Epidermal melanocyte (primary cell): ENCODE data around the gene DOCK11.

Source experiments
- DNase-seq: peaks from one replicate; pipeline ENCODE4 v3.0.0; 2011; ENCODE audit warnings: low spot score; ENCODE audit not compliant: insufficient read length

DOCK11 gene

DNA sequence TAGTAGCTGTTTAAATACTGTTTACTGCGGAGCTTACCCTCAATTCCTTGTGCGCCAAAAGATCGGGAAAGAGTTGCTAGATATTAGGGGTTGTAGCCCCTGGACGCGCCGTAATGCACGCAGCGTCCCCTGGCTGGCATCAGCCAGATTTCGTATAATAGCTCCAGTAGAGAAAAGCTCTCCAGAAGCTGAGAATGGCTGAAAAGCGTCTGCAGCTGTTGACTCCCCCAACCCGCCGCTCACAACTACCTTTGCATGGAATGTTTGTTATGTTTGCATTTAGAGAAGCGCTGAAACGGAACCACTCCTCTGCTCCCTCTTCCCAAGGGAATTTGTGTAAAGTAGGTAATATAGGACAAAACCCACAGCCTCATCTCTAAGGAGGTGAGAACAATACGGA lies 3.7 kb downstream of the DOCK11 start:
- no peak for DNase-seq

DNA sequence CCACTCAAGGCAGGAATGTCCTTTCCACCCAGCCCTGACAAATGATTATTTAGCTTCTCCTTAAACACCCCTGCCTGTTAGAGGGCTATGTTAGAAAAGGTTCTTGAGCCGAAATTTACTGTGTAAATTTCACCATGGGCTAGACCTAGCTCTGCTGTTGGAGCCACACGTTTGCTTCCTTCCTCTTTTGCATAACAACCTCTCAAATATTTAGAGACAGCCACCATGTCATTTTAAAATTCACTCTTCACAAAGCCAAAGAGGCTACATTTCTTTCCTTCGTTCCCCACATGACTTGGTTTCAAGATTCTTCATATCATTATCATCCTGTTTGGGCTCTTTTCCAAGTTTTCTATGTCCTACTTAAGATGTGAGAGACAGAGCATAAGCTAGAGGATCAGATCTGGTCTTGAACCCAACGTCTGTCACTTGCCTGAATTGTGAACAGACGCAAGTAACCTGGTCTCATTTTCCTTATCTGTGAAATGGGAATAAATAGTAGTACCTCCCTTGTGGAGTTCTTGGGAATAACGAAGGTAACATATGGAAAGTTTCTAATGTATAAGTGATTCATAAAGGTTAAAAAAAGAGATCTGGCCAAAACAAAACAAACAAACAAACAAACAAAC lies 6.7 kb downstream of the DOCK11 start:
- no peak for DNase-seq

DNA sequence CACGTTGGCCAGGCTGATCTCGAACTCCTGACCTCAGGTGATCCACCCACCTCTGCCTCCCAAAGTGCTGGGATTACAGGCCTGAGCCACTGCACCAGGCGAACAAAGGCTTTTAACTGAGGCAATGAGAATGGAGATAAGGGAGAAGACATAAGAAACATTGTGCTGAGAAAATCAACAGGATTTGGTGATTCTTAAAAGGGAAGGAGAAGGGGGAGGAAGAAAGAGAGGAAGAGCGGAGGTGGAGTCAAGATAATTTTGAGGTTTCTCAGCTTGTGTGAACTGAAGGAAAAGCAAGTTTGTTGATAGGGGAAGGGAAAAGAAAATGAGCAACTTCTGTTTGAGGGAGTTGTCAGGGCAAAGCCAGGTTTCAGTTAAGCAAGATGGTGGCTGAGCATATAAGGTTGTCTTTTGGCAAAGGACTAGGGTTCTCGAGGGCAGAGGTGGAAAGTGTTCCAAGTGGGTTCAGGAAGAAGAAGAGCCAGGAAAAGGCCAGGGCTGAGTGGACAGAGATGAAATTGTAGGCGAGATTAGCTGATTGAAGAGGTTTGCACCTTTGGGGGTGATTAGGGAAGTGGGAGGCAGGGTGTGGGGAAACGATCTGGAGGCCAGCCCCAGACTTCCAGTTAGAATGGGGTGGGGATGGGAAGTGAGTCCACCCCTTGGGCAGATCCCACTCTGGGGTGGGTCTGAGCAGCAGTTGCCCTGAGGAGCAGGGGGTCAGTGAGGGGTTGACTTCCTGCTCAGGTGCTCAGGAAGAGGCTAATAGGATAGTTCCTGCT lies 7.8 kb downstream of the DOCK11 start:
- no peak for DNase-seq

DNA sequence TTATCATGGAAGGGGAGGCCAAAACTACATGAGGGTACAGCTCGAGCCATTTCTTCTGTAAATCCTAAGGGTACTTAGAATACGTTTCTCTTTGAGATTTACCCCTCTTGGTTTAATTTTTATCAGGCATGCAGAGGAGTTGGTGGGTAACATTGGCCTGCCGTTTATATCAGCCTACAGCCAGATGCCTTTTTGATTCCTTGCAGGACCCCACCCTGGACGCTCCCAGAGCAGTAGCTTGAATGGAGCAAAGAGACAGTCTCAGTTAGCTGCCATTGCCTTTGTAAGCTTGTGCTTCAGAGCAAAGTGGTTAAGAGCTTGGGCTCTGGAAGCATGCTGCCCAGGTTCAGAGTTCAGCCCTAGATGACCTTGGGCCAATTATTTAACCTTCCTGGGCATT lies 9.0 kb downstream of the DOCK11 start:
- DNase-seq: no peak

DNA sequence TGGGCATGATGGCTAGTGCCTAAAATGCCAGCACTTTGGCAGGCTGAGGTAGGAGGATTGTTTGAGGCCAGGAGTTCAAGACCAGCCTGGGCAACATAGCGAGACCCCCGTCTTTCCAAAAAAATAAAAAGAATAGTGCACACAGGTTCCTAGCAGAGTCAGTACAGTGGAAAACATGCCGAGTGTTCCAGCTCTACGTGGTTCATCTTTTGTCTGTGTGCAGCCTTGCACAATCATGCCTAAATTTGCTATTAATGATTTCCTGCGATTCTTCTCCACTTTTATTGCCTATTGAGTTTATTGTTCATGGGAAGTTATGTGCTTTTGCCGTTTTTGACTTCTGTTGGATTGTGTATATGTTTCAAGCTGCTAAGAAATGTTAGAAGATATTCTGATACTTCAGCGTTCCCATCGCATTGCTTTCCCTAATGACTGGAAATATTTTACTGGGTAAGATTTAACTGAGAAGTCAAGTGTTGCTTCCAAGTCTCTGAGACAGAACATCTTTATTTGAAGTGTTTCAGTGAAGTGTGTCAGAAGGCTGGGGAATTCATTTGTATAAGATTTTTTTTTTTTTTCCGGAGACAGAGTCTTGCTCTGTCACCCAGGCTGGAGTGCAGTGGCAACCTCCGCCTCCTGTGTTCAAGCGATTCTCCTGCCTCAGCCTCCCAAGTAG lies 11.3 kb downstream of the DOCK11 start:
- no peak for DNase-seq

DNA sequence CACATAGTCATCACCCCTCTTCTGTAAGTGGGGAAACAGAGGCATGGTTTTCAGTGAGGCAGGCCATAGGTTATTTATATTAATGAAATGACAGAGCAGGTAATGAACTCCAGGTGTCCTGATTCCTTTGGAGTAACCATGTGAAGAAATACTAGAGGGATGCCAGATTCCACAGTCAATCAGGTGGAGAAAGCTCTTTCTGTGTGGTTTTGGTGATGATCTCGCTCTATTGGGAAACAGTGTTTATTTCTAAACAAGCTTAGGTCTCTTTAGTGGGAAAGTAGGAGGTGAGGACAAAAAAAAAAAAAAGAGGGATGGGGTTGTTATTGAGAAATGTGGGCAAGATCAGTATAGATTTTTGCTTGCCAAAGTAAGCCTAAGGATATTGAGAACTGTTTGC lies 12.2 kb downstream of the DOCK11 start:
- no peak for DNase-seq

DNA sequence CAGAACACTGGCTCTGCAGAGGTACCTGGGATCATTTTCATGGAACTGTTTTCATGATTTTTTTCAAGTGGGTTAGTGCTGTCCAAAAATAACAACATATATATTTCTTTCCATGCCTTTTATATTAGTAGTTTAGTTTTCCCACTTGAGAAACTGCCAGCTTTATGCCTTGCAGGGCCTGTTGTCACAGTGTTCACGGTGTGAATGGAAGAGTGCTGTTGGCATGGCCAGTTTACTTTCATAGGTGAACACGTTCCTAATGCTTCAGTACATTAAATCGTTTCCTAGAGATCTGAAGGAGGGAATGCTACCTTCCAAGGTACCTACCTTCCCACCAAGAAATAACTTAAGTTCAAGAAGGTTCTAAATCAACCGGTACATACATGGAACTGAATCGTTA lies 12.6 kb downstream of the DOCK11 start:
- no peak for DNase-seq

DNA sequence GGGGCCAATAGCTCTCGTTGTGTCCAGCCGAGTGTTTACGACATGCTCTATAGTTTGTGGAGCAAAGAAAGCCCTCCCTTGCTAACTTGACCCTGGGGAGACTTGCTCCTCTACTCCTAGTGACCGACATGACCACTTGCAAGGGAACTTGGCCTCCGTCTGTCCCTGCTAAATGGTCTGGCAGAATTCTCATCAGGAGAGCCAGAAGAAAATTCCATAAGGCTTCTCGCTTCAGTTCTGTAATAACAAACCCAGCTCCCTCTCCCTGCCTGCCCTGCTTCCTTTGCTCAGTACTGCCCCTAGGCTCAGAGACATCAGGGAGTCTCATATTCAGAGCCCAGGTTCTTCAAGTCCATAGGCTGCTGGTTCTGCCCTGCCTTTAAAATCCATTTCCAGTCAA lies 13.0 kb downstream of the DOCK11 start:
- no peak for DNase-seq

DNA sequence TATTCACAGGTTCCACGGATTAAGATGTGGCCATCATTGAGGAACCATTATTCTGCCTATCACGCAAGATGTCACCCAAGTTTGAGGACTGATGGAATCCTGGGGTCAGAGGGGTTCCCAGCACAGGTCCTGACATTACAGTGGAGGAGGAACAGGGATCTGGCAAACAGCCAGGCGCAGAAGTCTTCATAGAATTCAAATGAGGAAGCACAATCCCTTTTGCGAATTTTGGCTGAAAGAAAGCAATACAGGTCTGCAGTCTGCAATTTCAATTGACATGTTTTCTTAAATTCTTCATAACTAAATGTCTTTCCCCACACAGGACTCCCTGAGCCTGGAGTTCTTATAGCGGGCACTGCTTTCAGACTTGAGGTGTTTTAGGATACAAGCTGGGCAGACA lies 14.5 kb downstream of the DOCK11 start:
- no peak for DNase-seq

DNA sequence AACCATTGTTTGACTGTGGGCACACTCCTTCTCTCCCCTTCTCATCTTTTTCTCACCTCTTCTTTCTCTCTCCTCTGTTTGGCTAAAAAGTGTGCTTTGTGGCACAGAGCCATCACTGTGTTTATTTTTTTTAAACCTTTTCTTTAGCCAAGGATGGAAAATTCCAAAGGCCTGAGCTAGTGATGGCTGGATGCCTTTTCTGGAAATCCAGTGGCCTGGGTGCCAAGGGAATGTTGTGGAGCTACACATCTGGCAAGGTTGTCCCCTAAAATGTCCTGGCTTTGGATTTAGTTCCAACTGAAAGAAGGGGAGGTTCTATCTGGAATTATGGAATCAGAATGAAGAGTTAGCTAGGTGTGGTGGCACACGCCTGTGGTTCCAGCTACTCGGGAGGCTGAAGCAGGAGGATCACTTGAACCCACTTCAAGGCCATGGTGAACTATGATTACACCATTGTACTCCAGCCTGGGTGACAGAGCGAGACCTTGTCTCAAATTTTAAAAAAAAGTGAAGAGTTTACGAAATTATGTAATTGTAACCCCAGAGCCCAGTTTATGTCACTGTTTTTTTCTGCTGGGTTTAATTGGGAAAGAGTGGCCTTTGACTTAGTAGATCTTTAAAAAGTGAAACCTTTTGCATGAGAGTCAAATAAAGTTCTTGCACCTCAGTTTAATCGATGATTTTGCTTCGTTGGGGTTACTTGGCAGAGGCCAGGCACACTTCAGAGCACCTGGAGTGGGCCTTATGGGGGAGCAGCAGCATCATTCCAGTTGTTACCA lies 17.7 kb downstream of the DOCK11 start:
- DNase-seq: no peak

DNA sequence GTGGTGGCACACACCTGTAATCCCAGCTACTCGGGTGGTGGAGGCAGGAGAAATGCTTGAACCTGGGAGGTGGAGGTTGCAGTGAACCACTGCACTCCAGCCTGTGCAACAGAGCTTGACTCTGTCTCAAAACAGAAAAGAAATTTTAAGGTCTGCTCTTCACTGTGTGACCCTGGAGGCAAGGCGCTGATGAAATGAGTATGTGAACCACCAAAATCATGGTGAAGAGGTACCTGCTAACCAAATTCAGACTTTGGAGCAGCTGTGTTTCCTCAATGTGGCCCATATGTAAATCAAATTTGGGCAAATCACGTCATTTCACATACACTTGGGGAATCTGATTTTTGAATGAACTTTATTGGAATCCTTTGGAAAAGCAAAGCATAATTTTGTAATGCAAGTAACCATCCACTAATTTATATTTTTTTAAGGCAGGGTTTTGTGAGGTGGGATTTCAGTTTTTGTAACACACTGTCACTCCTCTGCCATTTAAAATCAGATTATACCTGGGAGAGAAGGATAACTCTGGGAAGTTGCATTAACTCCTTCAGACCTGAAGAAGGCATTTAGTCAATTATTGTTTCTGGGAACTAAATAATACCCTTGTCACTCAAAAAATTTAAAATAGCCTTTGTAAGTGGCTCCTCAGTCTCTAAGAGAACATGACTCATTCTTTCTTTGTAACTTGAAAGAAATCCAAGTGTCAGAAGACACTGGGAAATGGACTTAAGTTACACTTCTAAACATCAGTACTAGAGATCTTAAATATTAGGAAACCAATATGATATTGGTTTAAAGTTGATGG lies 24.0 kb downstream of the DOCK11 start:
- DNase-seq: no peak

DNA sequence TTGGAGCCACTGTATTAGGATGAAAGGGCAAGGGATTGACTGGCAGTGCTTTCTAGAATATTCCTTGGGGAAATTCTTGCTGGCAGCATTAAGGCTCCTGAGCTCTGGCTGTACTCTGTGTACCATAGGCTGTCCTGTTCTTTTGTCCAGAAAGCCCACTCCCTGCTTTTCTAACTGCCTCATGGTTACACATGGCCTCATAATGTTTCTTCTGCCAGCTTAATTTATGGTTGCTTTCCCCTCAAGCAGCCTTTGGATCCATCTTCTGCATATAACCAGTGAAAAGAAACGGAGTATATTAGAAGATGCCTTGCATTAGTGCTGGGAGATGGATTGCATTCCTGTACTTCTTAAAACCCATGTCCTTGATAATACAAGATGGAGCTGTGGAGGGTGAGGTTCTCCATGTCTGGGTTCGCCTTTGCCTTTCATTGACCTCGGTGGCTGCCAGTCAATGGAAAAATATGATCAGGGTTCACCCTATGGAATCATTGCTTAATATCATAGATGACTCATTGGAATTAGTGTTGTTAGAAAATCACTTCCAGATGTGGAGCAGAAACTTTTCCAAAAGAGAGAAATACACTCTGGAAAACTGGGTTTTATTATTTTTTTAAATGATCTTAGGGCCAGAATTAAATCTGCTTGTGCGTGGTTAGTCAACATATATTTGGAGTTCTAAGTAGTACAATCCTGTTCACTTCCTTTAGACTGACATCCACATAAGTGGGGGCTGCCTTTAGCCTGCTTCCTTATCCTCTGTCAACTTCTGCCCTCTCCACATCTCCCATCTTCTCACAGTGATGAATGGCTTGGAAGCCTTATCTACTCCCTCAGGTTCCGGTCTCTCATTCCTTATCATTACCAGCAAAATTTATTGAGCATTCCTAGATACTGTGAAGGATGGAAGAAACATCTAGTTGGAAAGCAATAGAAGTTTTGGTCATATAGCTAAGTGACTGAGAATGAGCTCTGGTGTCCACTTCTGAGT lies 24.9 kb downstream of the DOCK11 start:
- no peak for DNase-seq

DNA sequence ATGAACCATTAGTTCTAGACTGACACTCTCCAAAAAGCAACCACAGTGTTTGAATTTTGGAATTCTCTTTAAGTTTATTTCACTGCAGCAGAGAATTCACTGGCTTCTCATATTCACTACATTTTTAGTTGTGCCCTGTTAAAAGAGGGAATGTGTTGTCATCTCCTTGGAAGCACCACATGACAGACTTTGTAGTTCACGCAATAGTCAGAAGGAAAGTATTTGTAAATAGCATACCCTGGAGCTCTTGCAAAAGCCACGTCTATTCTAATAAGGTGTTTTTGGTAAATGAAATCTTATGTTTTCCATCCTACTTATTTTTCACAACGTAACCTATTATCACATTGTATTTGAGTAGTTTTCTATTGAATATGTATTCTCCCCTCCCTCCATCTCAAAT lies 25.8 kb downstream of the DOCK11 start:
- no peak for DNase-seq

DNA sequence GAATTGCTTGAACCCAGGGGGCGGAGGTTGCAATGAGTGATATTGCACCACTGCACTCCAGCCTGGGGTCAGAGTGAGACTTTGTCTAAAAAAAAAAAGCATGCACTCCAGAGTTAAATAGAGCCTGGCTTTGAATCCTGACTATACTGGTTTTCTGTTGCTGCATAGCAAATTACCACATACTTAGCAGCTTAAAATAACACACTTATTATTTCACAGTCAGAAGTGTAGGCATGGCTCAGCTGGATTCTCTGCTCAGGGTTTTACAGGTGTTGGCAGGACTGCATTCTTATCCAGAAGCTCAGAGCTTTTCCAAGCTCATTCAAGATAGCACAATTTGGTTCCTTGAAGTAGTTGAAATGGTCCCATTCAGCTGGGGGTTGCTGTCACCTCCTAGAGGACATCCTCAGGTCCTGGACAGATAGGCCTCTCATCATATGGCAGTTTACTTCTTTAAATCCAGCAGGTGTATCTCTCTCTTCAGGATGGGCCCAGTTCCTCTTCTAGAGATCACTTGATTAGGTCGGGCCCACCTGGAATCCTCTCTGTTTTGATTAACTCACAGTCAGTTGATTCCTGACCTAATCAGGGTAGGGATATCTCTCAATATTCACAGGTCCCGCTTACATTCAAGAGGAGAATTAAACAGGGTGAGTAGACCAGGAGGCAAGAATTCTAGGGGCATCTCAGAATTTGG lies 26.8 kb downstream of the DOCK11 start:
- no peak for DNase-seq

DNA sequence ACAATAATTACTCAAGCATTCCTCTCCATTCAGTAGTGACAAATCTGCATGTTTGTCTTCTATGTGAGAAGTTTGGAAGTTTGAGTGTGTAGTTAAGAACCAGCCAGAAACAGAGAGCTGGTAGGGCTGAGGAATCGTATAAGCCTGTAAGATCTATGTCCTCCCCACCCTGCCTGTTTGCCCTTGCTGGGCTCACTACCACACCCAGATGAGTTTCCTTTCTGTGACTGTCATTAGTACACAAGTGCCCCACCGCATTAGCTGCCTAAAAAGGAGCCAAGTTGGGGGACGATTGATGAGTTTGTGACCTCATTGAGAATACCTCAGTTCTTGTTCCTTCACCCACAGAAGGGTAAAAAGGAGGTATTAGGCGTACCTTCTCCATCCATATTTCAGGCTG lies 28.3 kb downstream of the DOCK11 start:
- no peak for DNase-seq

DNA sequence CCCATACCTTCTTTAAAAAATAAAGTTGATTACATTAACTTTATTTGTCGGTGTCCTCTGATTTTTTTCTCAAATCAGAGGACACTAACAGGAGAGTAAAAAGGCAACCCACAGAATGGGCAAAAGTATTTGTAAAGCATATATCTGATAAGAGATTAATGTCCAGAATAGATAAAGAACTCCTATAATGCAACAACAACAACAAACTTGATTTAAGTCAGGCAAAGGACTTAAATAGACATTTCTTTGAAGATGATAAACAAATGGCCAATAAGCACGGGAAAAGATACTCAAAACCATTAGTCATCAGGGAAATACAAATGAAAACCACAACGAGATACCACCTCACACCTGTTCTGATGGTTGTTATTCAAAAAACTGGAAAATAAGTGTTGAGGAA lies 28.7 kb downstream of the DOCK11 start:
- no peak for DNase-seq

DNA sequence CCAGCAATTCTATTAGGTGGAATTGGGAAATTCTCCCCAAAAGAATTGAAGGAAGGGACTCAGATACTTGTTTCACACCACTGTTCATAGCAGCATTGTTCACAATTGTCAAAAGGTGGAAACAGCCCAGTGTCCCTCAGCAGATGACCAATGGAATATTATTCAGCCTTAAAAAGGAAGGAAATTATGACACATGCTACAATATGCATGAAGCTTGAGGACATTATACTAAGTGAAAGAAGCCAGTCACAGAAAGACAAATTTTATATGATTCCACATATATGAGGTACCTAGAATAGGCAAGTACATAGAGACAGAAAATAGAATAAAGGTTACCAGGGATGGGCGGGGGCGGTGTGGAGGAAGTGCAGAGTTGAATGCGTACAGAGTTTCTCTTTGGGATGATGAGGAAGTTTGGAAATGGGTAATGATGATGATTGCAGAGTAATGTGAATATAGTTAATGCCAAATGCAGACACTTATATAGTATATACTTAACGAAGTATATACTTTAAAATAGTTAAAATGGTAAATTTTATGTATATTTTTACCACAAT lies 29.6 kb downstream of the DOCK11 start:
- no peak for DNase-seq

DNA sequence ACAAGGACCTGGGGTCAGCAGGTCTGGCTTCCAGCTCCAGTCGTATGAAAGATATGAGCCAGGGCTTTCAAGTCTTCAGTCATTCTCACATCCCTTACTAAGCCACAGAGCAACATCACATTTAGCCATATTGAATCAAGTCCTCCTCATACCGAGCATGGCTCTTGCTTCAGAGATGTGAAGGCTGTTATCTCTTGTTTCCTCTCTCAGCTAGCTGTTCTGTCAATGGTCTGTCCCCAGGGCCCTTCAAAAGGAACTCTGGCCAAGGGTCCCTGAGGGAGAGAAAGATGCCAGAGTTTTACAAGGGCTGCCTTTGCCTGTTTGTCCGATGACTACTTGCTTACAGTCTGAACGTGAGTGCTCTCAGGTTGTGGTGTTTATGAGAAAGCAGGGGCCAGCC lies 30.5 kb downstream of the DOCK11 start:
- DNase-seq: no peak
